Gastroesophageal sphincter (tissue), 3 donors: ENCODE results near the gene RUNDC1.

ENCODE experiments used
- CTCF ChIP-seq, 4 experiments: fragments of 200-600 bp in 2 of 4; fragments of 450-650 bp in 2 of 4; sonication (generic) in 1 of 4; IDR thresholded peaks; one replicate each; pipeline ENCODE4 v1.5.1; 2017 to 2019; ENCODE audit warnings: antibody characterized with exemption in 4 of 4, mild to moderate bottlenecking in 2 of 4, moderate library complexity in 2 of 4
- EP300 ChIP-seq: sonication (generic); formaldehyde crosslinking; IDR thresholded peaks from one replicate; pipeline ENCODE4 v1.6.1; 2017; ENCODE audit warnings: antibody characterized with exemption, mild to moderate bottlenecking
- POLR2A ChIP-seq, 2 donors: fragments of 450-650 bp; IDR thresholded peaks; one replicate each; pipeline ENCODE4 v1.6.1; 2017; ENCODE audit warnings: antibody characterized with exemption in 2 of 2, mild to moderate bottlenecking in 2 of 2, moderate library complexity in 1 of 2

- TF ChIP-seq POLR2A (IDR thresholded peaks at IDR 0.05) (no peak), CTCF (IDR thresholded peaks at IDR 0.05) (no peak), EP300 (no peak)
Measured at GRCh38 chr17:43011728-43012472, 31.5 kb downstream of the RUNDC1 start.
